Thoracic aorta (tissue), 2 donors: ENCODE measurements around the gene OLIG1. TPM values are rescaled to one million over a fixed set of nuclear protein-coding genes. Genes with fewer than 3 reads are reported as not detected.

ENCODE experiments used
- ATAC-seq: fragments of 150-250 bp; one replicate; pipeline ENCODE4 v1.8.0; 2017; ENCODE audit warnings: low read depth; ENCODE audit not compliant: insufficient number of reproducible peaks, low FRiP score
- DNase-seq: peaks from one replicate; pipeline ENCODE4 v3.0.0-alpha.2; 2020; ENCODE audit warnings: low spot score
- H3K27ac ChIP-seq, 2 donors: fragments of 200-600 bp; sonication (generic); 1 replicate in 1 of 2; 2 replicates in 1 of 2; pipeline ENCODE4 v1.5.1; 2016; ENCODE audit warnings: mild to moderate bottlenecking in 2 of 2, moderate library complexity in 2 of 2
- H3K27me3 ChIP-seq: fragments of 200-600 bp; sonication (generic); replicated peaks from 2 replicates; pipeline ENCODE4 v1.6.0; 2016; ENCODE audit warnings: mild to moderate bottlenecking; ENCODE audit not compliant: insufficient read depth
- H3K36me3 ChIP-seq: fragments of 200-600 bp; sonication (generic); one replicate; pipeline ENCODE4 v1.5.1; 2016
- H3K4me1 ChIP-seq, 2 donors: fragments of 200-600 bp; sonication (generic); 1 replicate in 1 of 2; 2 replicates in 1 of 2; pipeline versions ENCODE4 v1.5.1 to v1.6.0; 2016; ENCODE audit warnings: low read depth in 2 of 2, mild to moderate bottlenecking in 1 of 2; ENCODE audit not compliant: control insufficient read depth in 1 of 2
- H3K4me3 ChIP-seq: fragments of 200-600 bp; sonication (generic); 2 replicates; pipeline ENCODE4 v1.5.1; 2016; ENCODE audit warnings: mild to moderate bottlenecking
- H3K9me3 ChIP-seq: fragments of 200-600 bp; sonication (generic); 2 replicates; pipeline ENCODE4 v1.5.1; 2016
- total RNA-seq, 2 donors: library from RNA; depleted of rRNA; stranded (reverse); fragments of >200 nt; gene quantifications; one replicate each; pipeline versions ENCODE4 v1.1.0 to v1.2.3, GENCODE V29; 2016
- TF ChIP-seq, protein P1 (sequence below): fragments of 200-600 bp; sonication (generic); IDR thresholded peaks from one replicate; pipeline ENCODE4 v1.5.1; 2019; ENCODE audit warnings: antibody characterized with exemption

OLIG1 gene
- total RNA-seq, 2 donors from 2014 or later, result not detected

DNA sequence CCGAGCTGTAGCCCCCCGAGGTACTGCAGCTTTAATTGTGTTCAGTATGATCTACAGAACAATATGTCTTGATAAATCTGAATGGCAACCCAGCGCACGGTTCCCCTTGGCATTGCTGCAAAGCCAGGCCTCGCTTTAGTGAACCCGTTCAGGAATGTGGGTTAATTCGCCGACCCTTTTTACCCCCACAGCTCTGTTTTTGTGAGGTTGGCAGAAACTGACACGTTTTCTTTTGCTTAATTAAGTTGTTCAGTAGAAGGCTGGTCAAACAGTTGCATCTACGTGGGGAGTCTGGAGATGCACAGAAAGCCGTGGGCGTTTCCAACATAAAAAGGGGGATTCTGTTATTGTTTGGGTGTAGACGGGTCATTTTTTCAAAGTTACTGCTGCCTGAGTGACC is 43.2 kb downstream of the OLIG1 start:
- TF ChIP-seq, protein P1, sequence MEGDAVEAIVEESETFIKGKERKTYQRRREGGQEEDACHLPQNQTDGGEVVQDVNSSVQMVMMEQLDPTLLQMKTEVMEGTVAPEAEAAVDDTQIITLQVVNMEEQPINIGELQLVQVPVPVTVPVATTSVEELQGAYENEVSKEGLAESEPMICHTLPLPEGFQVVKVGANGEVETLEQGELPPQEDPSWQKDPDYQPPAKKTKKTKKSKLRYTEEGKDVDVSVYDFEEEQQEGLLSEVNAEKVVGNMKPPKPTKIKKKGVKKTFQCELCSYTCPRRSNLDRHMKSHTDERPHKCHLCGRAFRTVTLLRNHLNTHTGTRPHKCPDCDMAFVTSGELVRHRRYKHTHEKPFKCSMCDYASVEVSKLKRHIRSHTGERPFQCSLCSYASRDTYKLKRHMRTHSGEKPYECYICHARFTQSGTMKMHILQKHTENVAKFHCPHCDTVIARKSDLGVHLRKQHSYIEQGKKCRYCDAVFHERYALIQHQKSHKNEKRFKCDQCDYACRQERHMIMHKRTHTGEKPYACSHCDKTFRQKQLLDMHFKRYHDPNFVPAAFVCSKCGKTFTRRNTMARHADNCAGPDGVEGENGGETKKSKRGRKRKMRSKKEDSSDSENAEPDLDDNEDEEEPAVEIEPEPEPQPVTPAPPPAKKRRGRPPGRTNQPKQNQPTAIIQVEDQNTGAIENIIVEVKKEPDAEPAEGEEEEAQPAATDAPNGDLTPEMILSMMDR, result no peak
- Histone ChIP-seq H3K9me3 (no peaks in the 10 kb centered on the region), H3K36me3 (no peaks in the 10 kb centered on the region), H3K27me3 (peaks cover 13% of the 10 kb centered on the region), H3K27ac (no peak overlapping the region), H3K4me1 (no peaks in the 10 kb centered on the region), H3K4me3 (no peak overlapping the region)
- DNase-seq, result no peak
- no peak for ATAC-seq

GRCh38 chr21:33114276-33114675 is 44.3 kb downstream of the OLIG1 start:
- no peak for DNase-seq
- peaks cover 6% of the 10 kb centered on the region for H3K27me3 ChIP-seq

GRCh38 chr21:33115631-33116510 is 45.9 kb downstream of the OLIG1 start:
- H3K4me3 ChIP-seq, result no peak overlapping the region
- DNase-seq, result no peak
- H3K36me3 ChIP-seq, result no peaks in the 10 kb centered on the region
- no peak overlapping the region for H3K27ac ChIP-seq
- no peaks in the 10 kb centered on the region for H3K9me3 ChIP-seq
- no peak for ATAC-seq
- TF ChIP-seq, protein P1, result no peak
- H3K27me3 ChIP-seq, result no peaks in the 10 kb centered on the region
- H3K4me1 ChIP-seq, result no peaks in the 10 kb centered on the region

More at GRCh38 chr21:33114276-33114675, 44.3 kb downstream of the OLIG1 start:
- Histone ChIP-seq H3K4me1 (no peaks in the 10 kb centered on the region), H3K36me3 (no peaks in the 10 kb centered on the region), H3K27ac (no peak overlapping the region), H3K9me3 (no peaks in the 10 kb centered on the region), H3K4me3 (no peak overlapping the region)
- TF ChIP-seq, protein P1, result no peak
- no peak for ATAC-seq

GRCh38 chr21:33116676-33117075 is 46.7 kb downstream of the OLIG1 start:
- no peak overlapping the region for H3K4me3 ChIP-seq
- no peak overlapping the region for H3K27ac ChIP-seq
- ATAC-seq (no peak), DNase-seq (no peak)
- H3K36me3 ChIP-seq, result no peaks in the 10 kb centered on the region
- H3K27me3 ChIP-seq, result no peaks in the 10 kb centered on the region
- H3K4me1 ChIP-seq, result no peaks in the 10 kb centered on the region
- TF ChIP-seq, protein P1, result no peak
- no peaks in the 10 kb centered on the region for H3K9me3 ChIP-seq

GRCh38 chr21:33117101-33117888 is 47.4 kb downstream of the OLIG1 start:
- Histone ChIP-seq H3K36me3 (no peaks in the 10 kb centered on the region), H3K4me3 (no peak overlapping the region), H3K9me3 (no peaks in the 10 kb centered on the region), H3K27me3 (no peaks in the 10 kb centered on the region), H3K27ac (no peak overlapping the region), H3K4me1 (no peaks in the 10 kb centered on the region)
- TF ChIP-seq, protein P1, result no peak
- ATAC-seq (no peak), DNase-seq (no peak)
